K562 (cell line): ENCODE data around the gene NKG7. TPM values are rescaled to one million over a fixed set of nuclear protein-coding genes. Genes with fewer than 3 reads are reported as not detected.
A peak's percentile ranks its signal among the peaks of the same experiment; 100 is the strongest.

ENCODE experiments used
- BHLHE40 ChIP-seq: IDR thresholded peaks from 2 replicates; pipeline ENCODE4 v1.6.1; 2011; ENCODE audit warnings: low read length, improper control_type of control experiment
- TFAM ChIP-seq: fragments of 250-450 bp; sonication (Bioruptor Pico); conservative IDR thresholded peaks from 2 replicates; pipeline ENCODE4 v1.5.0; 2021; ENCODE audit warnings: mild to moderate bottlenecking, moderate library complexity
- ZBTB1 ChIP-seq: sonication (generic); formaldehyde crosslinking; IDR thresholded peaks from 2 replicates; pipeline ENCODE4 v1.8.1; 2023; ENCODE audit warnings: missing genetic modification reagents, low read depth, mild to moderate bottlenecking, borderline replicate concordance
- polyA plus RNA-seq, 8 experiments: library from polyadenylated mRNA; depleted of rRNA in 4 of 8; stranded (reverse) in 5 of 8; unstranded in 3 of 8; fragments of >200 nt; fragmentation: Nextera tagmentation in 2 of 8; fragmentation: Illumina TruSeq in 1 of 8; extraction: Ambion mirVana in 2 of 8; extraction: Trizol in 1 of 8; gene quantifications; 2 replicates each; pipeline versions ENCODE4 v1.2.1 to v1.2.3, GENCODE V29; 2011 to 2014; ENCODE audit warnings: inconsistent platforms in 1 of 8, missing spikeins in 1 of 8
- total RNA-seq, 7 experiments: library from RNA; depleted of rRNA in 6 of 7; stranded (reverse); fragments of >200 nt in 6 of 7; fragmentation: Illumina TruSeq in 2 of 7; extraction: Trizol in 2 of 7; gene quantifications; 2 replicates each; pipeline versions ENCODE4 v1.2.1 to v1.2.3, GENCODE V29; 2011 to 2021; ENCODE audit warnings: low replicate concordance in 1 of 7
- TF ChIP-seq, protein P1 (sequence below): fragments of 200-600 bp; sonication (generic); IDR thresholded peaks from one replicate; pipeline ENCODE4 v1.6.1; 2012; ENCODE audit warnings: mild to moderate bottlenecking, low read depth, low read length, inconsistent platforms
- TF ChIP-seq, protein P2 (sequence below), 3 experiments: IDR thresholded peaks in 2 of 3; conservative IDR thresholded peaks in 1 of 3; 2 replicates each; pipeline ENCODE4 v1.5.1; 2011 to 2012; ENCODE audit warnings: low read length in 3 of 3, mild to moderate bottlenecking in 3 of 3, control low read depth in 2 of 3, improper control_type of control experiment in 1 of 3, inconsistent platforms in 1 of 3, low read depth in 1 of 3, mixed read lengths in 1 of 3, moderate library complexity in 1 of 3; ENCODE audit not compliant: insufficient read depth in 2 of 3
- TF ChIP-seq, protein P3 (sequence below): sonication (generic); formaldehyde crosslinking; IDR thresholded peaks from 2 replicates; pipeline ENCODE4 v1.8.0; 2022; ENCODE audit warnings: mild to moderate bottlenecking, missing genetic modification reagents, borderline replicate concordance
- TF ChIP-seq, protein P4 (sequence below): IDR thresholded peaks from 2 replicates; pipeline ENCODE4 v1.6.1; 2011; ENCODE audit not compliant: insufficient read length; ENCODE audit errors: extremely low read depth
- TF ChIP-seq, protein P5 (sequence below): fragments of 250-450 bp; sonication (Bioruptor Pico); IDR thresholded peaks from 2 replicates; pipeline ENCODE4 v1.5.0; 2020; ENCODE audit warnings: mild to moderate bottlenecking, borderline replicate concordance

NKG7 gene
- total and polyA plus RNA-seq, 9 of the 15 experiments (the other 6 are each of a cell fraction or from before 2014, with no cell fraction given) = 0.30 to 0.70 (median 0.51) TPM; not detected in 2

DNA sequence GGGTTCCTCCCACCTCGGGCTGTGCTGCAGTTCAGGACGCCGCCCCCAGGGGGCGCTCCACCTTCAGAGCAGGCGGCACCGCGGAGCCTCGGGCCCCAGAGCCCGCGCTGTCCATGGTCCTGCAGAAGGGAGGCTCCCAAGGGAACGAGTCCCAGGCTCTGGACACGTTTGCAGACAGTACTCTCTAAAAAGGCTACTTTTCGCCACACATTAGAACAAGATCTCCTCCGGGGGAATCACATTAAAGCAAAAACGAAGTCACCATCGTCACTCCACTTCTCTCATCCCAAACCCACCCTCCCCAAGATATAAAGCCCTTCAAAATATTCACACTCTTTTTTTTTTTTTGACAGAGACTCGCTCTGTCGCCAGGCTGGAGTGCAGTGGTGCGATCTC lies 49.6 kb upstream of the NKG7 start (continued):
- TF ChIP-seq, protein P1, sequence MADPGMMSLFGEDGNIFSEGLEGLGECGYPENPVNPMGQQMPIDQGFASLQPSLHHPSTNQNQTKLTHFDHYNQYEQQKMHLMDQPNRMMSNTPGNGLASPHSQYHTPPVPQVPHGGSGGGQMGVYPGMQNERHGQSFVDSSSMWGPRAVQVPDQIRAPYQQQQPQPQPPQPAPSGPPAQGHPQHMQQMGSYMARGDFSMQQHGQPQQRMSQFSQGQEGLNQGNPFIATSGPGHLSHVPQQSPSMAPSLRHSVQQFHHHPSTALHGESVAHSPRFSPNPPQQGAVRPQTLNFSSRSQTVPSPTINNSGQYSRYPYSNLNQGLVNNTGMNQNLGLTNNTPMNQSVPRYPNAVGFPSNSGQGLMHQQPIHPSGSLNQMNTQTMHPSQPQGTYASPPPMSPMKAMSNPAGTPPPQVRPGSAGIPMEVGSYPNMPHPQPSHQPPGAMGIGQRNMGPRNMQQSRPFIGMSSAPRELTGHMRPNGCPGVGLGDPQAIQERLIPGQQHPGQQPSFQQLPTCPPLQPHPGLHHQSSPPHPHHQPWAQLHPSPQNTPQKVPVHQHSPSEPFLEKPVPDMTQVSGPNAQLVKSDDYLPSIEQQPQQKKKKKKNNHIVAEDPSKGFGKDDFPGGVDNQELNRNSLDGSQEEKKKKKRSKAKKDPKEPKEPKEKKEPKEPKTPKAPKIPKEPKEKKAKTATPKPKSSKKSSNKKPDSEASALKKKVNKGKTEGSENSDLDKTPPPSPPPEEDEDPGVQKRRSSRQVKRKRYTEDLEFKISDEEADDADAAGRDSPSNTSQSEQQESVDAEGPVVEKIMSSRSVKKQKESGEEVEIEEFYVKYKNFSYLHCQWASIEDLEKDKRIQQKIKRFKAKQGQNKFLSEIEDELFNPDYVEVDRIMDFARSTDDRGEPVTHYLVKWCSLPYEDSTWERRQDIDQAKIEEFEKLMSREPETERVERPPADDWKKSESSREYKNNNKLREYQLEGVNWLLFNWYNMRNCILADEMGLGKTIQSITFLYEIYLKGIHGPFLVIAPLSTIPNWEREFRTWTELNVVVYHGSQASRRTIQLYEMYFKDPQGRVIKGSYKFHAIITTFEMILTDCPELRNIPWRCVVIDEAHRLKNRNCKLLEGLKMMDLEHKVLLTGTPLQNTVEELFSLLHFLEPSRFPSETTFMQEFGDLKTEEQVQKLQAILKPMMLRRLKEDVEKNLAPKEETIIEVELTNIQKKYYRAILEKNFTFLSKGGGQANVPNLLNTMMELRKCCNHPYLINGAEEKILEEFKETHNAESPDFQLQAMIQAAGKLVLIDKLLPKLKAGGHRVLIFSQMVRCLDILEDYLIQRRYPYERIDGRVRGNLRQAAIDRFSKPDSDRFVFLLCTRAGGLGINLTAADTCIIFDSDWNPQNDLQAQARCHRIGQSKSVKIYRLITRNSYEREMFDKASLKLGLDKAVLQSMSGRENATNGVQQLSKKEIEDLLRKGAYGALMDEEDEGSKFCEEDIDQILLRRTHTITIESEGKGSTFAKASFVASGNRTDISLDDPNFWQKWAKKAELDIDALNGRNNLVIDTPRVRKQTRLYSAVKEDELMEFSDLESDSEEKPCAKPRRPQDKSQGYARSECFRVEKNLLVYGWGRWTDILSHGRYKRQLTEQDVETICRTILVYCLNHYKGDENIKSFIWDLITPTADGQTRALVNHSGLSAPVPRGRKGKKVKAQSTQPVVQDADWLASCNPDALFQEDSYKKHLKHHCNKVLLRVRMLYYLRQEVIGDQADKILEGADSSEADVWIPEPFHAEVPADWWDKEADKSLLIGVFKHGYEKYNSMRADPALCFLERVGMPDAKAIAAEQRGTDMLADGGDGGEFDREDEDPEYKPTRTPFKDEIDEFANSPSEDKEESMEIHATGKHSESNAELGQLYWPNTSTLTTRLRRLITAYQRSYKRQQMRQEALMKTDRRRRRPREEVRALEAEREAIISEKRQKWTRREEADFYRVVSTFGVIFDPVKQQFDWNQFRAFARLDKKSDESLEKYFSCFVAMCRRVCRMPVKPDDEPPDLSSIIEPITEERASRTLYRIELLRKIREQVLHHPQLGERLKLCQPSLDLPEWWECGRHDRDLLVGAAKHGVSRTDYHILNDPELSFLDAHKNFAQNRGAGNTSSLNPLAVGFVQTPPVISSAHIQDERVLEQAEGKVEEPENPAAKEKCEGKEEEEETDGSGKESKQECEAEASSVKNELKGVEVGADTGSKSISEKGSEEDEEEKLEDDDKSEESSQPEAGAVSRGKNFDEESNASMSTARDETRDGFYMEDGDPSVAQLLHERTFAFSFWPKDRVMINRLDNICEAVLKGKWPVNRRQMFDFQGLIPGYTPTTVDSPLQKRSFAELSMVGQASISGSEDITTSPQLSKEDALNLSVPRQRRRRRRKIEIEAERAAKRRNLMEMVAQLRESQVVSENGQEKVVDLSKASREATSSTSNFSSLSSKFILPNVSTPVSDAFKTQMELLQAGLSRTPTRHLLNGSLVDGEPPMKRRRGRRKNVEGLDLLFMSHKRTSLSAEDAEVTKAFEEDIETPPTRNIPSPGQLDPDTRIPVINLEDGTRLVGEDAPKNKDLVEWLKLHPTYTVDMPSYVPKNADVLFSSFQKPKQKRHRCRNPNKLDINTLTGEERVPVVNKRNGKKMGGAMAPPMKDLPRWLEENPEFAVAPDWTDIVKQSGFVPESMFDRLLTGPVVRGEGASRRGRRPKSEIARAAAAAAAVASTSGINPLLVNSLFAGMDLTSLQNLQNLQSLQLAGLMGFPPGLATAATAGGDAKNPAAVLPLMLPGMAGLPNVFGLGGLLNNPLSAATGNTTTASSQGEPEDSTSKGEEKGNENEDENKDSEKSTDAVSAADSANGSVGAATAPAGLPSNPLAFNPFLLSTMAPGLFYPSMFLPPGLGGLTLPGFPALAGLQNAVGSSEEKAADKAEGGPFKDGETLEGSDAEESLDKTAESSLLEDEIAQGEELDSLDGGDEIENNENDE = no peak
- TF ChIP-seq, protein P2, sequence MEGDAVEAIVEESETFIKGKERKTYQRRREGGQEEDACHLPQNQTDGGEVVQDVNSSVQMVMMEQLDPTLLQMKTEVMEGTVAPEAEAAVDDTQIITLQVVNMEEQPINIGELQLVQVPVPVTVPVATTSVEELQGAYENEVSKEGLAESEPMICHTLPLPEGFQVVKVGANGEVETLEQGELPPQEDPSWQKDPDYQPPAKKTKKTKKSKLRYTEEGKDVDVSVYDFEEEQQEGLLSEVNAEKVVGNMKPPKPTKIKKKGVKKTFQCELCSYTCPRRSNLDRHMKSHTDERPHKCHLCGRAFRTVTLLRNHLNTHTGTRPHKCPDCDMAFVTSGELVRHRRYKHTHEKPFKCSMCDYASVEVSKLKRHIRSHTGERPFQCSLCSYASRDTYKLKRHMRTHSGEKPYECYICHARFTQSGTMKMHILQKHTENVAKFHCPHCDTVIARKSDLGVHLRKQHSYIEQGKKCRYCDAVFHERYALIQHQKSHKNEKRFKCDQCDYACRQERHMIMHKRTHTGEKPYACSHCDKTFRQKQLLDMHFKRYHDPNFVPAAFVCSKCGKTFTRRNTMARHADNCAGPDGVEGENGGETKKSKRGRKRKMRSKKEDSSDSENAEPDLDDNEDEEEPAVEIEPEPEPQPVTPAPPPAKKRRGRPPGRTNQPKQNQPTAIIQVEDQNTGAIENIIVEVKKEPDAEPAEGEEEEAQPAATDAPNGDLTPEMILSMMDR (IDR thresholded peaks at IDR 0.05 in 2 of 3, conservative IDR thresholded peaks at IDR 0.05 in 1 of 3; ENCODE audit: insufficient read depth in 2 of 3, low read depth in 1 of 3, low read length in 3 of 3) = peak; percentile 96
- TF ChIP-seq BHLHE40 = peak; percentile 38; the same call in 1 of the 2 replicates
- TF ChIP-seq, protein P3, sequence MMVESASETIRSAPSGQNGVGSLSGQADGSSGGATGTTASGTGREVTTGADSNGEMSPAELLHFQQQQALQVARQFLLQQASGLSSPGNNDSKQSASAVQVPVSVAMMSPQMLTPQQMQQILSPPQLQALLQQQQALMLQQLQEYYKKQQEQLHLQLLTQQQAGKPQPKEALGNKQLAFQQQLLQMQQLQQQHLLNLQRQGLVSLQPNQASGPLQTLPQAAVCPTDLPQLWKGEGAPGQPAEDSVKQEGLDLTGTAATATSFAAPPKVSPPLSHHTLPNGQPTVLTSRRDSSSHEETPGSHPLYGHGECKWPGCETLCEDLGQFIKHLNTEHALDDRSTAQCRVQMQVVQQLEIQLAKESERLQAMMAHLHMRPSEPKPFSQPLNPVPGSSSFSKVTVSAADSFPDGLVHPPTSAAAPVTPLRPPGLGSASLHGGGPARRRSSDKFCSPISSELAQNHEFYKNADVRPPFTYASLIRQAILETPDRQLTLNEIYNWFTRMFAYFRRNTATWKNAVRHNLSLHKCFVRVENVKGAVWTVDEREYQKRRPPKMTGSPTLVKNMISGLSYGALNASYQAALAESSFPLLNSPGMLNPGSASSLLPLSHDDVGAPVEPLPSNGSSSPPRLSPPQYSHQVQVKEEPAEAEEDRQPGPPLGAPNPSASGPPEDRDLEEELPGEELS (CRISPR knock-in tag) = peak; percentile 98
- TF ChIP-seq, protein P4, sequence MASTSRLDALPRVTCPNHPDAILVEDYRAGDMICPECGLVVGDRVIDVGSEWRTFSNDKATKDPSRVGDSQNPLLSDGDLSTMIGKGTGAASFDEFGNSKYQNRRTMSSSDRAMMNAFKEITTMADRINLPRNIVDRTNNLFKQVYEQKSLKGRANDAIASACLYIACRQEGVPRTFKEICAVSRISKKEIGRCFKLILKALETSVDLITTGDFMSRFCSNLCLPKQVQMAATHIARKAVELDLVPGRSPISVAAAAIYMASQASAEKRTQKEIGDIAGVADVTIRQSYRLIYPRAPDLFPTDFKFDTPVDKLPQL = no peak
- TF ChIP-seq, protein P5, sequence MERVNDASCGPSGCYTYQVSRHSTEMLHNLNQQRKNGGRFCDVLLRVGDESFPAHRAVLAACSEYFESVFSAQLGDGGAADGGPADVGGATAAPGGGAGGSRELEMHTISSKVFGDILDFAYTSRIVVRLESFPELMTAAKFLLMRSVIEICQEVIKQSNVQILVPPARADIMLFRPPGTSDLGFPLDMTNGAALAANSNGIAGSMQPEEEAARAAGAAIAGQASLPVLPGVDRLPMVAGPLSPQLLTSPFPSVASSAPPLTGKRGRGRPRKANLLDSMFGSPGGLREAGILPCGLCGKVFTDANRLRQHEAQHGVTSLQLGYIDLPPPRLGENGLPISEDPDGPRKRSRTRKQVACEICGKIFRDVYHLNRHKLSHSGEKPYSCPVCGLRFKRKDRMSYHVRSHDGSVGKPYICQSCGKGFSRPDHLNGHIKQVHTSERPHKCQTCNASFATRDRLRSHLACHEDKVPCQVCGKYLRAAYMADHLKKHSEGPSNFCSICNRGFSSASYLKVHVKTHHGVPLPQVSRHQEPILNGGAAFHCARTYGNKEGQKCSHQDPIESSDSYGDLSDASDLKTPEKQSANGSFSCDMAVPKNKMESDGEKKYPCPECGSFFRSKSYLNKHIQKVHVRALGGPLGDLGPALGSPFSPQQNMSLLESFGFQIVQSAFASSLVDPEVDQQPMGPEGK (CRISPR knock-in tag) = no peak
- no peak for TF ChIP-seq TFAM
- TF ChIP-seq ZBTB1 (CRISPR knock-in tag) = peak; percentile 69; the same call in 1 of the 2 replicates
